Esophagus (tissue), 2 donors: Measurements from ENCODE around the gene IDS. TPM values are rescaled to one million over a fixed set of nuclear protein-coding genes. Genes with fewer than 3 reads are reported as not detected.

Experiments
- H3K27ac ChIP-seq, 2 donors: one replicate each; pipeline ENCODE4 v1.5.1; 2013; ENCODE audit warnings: low read depth in 2 of 2, mild to moderate bottlenecking in 2 of 2, inconsistent platforms in 1 of 2, low read length in 1 of 2, moderate library complexity in 1 of 2
- H3K27me3 ChIP-seq, 2 donors: one replicate each; pipeline ENCODE4 v1.6.1; 2013; ENCODE audit warnings: low read length in 2 of 2, control low read depth in 1 of 2, mild to moderate bottlenecking in 1 of 2; ENCODE audit not compliant: insufficient read depth in 2 of 2, control insufficient read depth in 1 of 2
- H3K36me3 ChIP-seq, 2 donors: one replicate each; pipeline ENCODE4 v1.6.1; 2013; ENCODE audit warnings: low read length in 1 of 2; ENCODE audit not compliant: control insufficient read depth in 2 of 2, insufficient read depth in 2 of 2
- H3K4me1 ChIP-seq, 2 donors: one replicate each; pipeline ENCODE4 v1.6.1; 2013; ENCODE audit warnings: low read length in 1 of 2; ENCODE audit not compliant: control insufficient read depth in 2 of 2, insufficient read depth in 2 of 2
- H3K4me3 ChIP-seq, 2 donors: one replicate each; pipeline ENCODE4 v1.5.1; 2013; ENCODE audit warnings: low read length in 2 of 2, mild to moderate bottlenecking in 2 of 2, low read depth in 1 of 2, moderate library complexity in 1 of 2
- H3K9me3 ChIP-seq, 2 donors: one replicate each; pipeline ENCODE4 v1.6.1; 2013; ENCODE audit warnings: mild to moderate bottlenecking in 2 of 2, low read depth in 1 of 2, low read length in 1 of 2, moderate library complexity in 1 of 2; ENCODE audit not compliant: control insufficient read depth in 2 of 2, insufficient read depth in 1 of 2
- WGBS, 2 donors: extraction: QIAGEN DNeasy Blood & Tissue Kit; methylation state at CpG; one replicate each; pipeline ENCODE4 v1.1.7; 2013; 5-methylcytosine and 5-hydroxymethylcytosine counted together
- polyA plus RNA-seq, 2 donors: library from polyadenylated mRNA; stranded (reverse); fragments of 200-250 nt; gene quantifications; one replicate each; pipeline ENCODE4 v1.2.3, GENCODE V29; 2013
- donor health status: healthy with polysubstance abuse.
- donor health status: Bipolar disorder and iron deficiency.

IDS gene
- polyA plus RNA-seq, 2 donors = 20.9 to 21.4 TPM

DNA sequence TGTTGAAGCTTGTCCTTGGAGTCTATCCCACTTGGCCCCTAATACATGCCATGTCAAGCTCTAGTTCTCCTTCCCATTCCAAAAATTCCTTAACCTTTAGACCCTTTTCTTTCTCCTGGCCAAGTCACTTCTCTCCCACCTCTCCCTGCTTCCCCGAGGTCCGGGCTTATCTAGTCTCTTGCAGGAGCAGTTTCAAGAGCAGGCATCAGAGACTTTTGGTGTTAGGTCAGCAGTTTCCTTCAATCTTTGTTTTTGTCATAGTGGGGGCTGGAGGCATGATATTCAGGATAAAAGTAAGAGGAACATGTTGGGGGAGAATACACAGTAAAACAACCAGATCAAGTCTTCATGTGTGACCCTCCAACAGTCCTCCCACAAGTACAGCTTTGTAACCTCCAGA is 11.5 kb upstream of the IDS start:
- H3K4me1 ChIP-seq = no peaks in the 10 kb centered on the region
- H3K27me3 ChIP-seq = no peaks in the 10 kb centered on the region
- no peak overlapping the region for H3K27ac ChIP-seq
- 78 to 79% methylated on average over 2 of the region's 2 CpGs for WGBS, 2 donors
- H3K9me3 ChIP-seq = no peaks in the 10 kb centered on the region
- no peak overlapping the region for H3K4me3 ChIP-seq
- no peaks in the 10 kb centered on the region for H3K36me3 ChIP-seq

DNA sequence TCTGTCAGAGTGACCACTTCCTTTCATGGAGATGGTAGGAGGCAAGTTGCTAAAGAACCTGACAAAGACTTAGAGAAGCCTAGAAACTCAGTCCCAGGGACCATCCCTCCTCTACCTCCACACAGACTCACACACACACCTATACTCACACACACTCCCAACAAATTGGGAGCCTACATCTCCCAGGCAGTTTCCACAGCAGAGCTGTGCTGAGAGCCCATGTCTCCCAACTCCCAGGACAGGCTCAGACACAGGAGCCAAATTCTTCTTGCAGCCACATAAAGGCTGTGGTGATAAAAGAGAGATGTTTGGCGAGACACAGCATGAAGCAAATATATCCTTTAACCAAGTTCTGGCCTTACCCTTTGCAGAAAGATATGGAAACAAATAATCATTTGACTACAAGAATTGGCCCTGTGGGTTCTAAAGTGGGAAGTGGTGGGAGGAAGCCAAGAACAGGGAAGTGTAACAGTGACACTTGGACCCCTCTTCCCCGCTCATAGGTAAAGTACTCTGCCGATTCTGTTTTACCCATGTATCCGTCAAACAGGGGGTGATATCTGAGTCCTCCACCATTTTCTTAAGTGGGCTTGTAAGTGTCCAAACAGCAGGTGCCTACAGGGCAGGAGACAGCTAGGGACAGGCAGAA is 11.0 kb upstream of the IDS start:
- Histone ChIP-seq H3K27me3 (no peaks in the 10 kb centered on the region), H3K27ac (no peak overlapping the region), H3K4me1 (no peaks in the 10 kb centered on the region), H3K9me3 (no peaks in the 10 kb centered on the region), H3K4me3 (no peak overlapping the region), H3K36me3 (no peaks in the 10 kb centered on the region)
- WGBS, 2 donors = 46 to 59% methylated on average over 4 of the region's 4 CpGs

DNA sequence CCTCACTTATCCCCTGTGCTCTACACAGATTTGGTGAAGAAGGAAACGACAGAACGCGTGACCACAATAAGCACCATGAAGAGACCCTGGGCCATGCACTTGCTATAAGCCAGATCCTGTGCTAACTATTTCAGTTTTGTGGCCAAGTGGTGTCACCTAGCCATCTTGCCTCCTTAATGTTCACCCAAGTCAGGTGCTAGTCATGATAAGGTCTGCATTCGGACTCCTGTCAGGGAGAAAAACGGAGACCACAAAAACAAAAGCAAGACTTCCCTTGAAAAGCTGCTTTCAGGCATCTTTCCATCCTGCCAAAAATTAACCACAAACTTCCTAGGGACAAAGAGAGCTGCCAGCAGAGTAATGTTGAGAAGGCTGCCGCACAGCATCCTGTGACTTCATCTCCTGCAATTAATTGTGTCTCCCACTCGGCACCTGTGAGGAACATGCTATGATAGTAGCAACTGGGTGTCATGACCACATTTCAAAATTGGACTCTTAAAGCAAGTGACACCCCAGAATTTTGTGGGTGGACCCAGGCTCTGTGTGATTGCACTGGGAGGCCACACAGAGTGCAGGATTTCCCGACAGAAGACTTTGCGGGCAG is 8.8 kb upstream of the IDS start:
- Histone ChIP-seq H3K4me1 (peaks cover 0 to 4% of the 10 kb centered on the region in 2 donors), H3K27ac (no peak overlapping the region), H3K4me3 (no peak overlapping the region), H3K27me3 (no peaks in the 10 kb centered on the region), H3K9me3 (no peaks in the 10 kb centered on the region), H3K36me3 (no peaks in the 10 kb centered on the region)
- WGBS, 2 donors = 66 to 80% methylated on average over 9 of the region's 9 CpGs

DNA sequence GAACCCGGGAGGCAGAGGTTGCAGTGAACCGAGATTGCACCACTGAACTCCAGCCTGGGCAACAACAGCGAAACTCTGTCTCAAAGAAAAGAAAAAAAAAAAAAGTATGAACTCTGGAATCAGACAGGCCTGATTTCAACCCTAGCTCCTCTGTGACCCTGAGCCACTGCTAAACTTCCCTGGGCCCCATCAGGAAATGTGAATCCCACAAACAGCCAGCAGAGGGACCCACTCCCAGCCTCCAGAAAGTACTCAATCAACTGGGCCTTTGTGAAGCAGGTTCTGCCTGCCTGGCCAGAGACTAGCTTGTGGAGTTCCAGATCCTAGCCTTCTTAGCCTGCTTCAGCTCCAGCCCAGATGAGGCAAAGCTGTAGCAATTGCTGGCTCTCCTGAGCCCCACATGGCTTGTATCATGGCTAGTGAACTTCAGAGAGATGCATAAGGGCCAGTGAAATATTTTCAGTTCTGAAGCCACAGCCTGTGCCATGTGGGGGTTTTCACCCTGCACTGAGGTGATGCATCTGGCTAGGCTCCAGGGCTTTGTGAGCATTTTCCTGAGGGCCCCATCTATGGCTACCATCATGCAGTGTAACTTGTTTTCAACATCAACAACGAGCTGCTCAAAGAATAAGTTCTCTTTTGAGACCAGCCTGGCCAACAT is 7.2 kb upstream of the IDS start:
- H3K9me3 ChIP-seq = no peaks in the 10 kb centered on the region
- no peaks in the 10 kb centered on the region for H3K27me3 ChIP-seq
- peaks cover 0 to 4% of the 10 kb centered on the region in 2 donors for H3K4me1 ChIP-seq
- WGBS, 2 donors = 62 to 78% methylated on average over 4 of the region's 4 CpGs
- H3K36me3 ChIP-seq = no peaks in the 10 kb centered on the region
- no peak overlapping the region for H3K4me3 ChIP-seq
- peak overlapping the region; percentile 73 to 77 for H3K27ac ChIP-seq

DNA sequence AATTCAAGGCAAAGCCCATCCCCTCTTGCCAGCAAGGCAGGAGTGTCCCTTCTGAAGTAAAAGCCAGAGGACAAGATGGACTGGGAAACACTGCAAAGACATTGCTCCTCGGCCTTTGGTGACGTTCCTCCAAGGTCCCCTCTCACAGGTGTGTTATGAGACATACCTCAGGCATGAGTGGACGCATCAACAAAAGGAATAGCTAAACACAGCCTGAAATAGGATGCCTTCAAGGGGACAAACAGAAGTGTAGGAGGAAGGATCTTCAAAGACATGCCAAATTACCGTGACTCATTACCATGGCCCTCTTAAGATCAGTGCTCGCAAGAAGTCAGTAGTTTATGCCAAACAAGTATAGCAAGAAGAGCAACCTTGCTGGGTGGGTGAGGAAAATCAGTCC is 6.0 kb upstream of the IDS start:
- Histone ChIP-seq H3K9me3 (no peaks in the 10 kb centered on the region), H3K4me1 (peaks cover 0 to 4% of the 10 kb centered on the region in 2 donors), H3K27ac (peak overlapping the region; percentile 72 to 81), H3K4me3 (no peak overlapping the region), H3K36me3 (no peaks in the 10 kb centered on the region), H3K27me3 (no peaks in the 10 kb centered on the region)
- 55 to 69% methylated on average over 5 of the region's 5 CpGs for WGBS, 2 donors

DNA sequence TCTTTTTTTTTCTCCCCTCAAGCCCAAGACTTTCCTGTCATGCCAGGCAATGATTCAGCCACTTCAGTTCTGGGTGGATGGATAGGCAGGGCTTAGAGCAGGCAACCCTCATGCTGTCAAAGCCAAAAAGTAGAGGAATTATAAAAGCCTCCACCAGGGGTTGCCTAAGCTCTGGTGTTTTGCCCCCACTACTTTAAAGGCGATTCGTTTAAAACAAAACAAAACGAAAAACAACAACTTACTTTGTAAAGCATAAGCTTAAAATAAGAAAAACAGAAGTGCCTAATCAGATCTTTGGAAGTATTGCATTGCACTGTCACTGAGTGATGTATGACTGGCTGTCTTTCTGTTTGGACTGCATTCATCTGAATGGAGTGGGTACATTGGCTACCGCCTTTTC is 5.3 kb upstream of the IDS start:
- Histone ChIP-seq H3K4me3 (no peak overlapping the region), H3K27me3 (no peaks in the 10 kb centered on the region), H3K27ac (peak overlapping the region; percentile 14 to 72), H3K36me3 (no peaks in the 10 kb centered on the region), H3K9me3 (no peaks in the 10 kb centered on the region), H3K4me1 (peaks cover 0 to 4% of the 10 kb centered on the region in 2 donors)
- WGBS, 2 donors = 21 to 35% methylated on average over 4 of the region's 4 CpGs

DNA sequence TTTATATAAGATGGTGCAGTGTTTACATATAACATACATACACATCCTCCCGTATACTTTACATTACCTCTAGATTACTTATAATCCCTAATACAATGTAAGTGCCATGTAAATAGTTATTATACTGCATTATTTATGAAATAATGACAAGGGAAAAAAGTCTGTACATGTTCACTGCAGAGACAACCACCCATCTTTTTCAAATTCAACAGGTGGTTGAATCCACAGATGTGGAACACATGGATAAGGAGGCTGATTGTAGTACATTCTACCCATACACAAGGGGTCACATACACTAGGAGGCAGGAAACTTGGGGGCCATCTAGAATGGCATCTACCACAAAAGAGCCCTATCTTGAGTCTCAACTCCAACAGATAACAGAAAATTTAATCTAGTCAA is 3.4 kb upstream of the IDS start:
- no peaks in the 10 kb centered on the region for H3K9me3 ChIP-seq
- WGBS, 2 donors = 32 to 39% methylated on average over 1 of the region's 1 CpG
- peaks cover 0 to 8% of the 10 kb centered on the region in 2 donors for H3K4me1 ChIP-seq
- no peak overlapping the region for H3K27ac ChIP-seq
- no peaks in the 10 kb centered on the region for H3K27me3 ChIP-seq
- no peaks in the 10 kb centered on the region for H3K36me3 ChIP-seq
- no peak overlapping the region for H3K4me3 ChIP-seq

DNA sequence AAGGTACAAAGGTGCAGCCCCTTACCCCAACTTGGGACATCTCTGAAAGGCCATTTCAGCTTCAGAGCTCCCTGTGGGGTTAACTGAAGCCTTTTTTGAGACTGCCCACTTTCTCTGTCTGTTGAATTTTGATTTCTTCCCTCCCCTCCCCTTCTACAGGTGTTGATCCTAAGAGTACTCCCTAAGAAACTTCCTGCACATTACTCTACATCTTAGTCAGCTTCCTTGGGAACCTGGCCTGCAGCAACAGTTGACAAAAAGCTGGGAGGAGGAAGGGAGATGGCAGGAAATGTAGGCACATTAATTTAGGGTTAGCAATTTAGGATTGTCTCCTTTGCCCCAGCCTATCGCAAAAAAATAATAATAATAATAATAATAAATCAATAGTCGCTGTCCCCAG is 1.2 kb upstream of the IDS start:
- WGBS, 2 donors = 92 to 93% methylated on average over 2 of the region's 2 CpGs
- H3K4me1 ChIP-seq = peaks cover 0 to 8% of the 10 kb centered on the region in 2 donors
- peaks cover 0 to 9% of the 10 kb centered on the region in 2 donors for H3K36me3 ChIP-seq
- no peaks in the 10 kb centered on the region for H3K9me3 ChIP-seq
- H3K27ac ChIP-seq = peak overlapping the region in 1 of 2 donors; percentile 27
- no peak overlapping the region for H3K4me3 ChIP-seq
- H3K27me3 ChIP-seq = no peaks in the 10 kb centered on the region

DNA sequence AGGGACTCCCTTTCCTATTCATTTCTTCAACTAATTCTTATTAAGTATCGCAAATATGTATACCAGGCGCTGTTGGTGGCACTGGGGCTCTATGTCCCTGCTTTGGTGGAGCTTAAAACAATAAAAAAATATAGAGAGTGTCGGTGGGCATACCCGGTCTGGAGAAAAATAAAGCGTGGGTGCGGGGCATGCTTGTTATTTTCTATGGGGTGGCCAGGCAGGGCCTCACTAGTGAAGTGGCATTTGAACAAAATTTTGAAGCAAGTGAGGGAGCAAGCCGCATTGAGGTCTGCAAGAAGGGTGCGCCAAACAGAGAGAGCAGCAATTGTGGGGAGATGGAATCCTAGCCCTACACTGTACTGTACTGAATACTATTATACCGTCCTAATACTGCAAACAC is 565 bp upstream of the IDS start:
- H3K27me3 ChIP-seq = no peaks in the 10 kb centered on the region
- H3K27ac ChIP-seq = peak overlapping the region in 1 of 2 donors; percentile 94
- 83 to 84% methylated on average over 9 of the region's 9 CpGs for WGBS, 2 donors
- peaks cover 0 to 8% of the 10 kb centered on the region in 2 donors for H3K4me1 ChIP-seq
- peaks cover 0 to 9% of the 10 kb centered on the region in 2 donors for H3K36me3 ChIP-seq
- H3K4me3 ChIP-seq = no peak overlapping the region
- no peaks in the 10 kb centered on the region for H3K9me3 ChIP-seq
